ENCODE measurements around the gene SNAPIN. TPM values are rescaled to one million over a fixed set of nuclear protein-coding genes. Genes with fewer than 3 reads are reported as not detected.

The SNAPIN gene, protein sequence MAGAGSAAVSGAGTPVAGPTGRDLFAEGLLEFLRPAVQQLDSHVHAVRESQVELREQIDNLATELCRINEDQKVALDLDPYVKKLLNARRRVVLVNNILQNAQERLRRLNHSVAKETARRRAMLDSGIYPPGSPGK
- total RNA-seq (2022), result 45.0 and 46.8 TPM in 2 replicates
- Bru-seq, nascent RNA, result percentile 69 among the genes with signal in this experiment
- BruChase-seq, experiment 1, labeled RNA remaining after a 6-hour chase, result percentile 87 among the genes with signal in this experiment
- BruChase-seq, experiment 2, labeled RNA remaining after a 2-hour chase, result percentile 83 among the genes with signal in this experiment
- long read RNA-seq, transcript SNAPIN-202 (3 exons, 922 nt), result minor isoform, 6 of 175 reads
- long read RNA-seq, transcript SNAPIN-201 (4 exons, 1,030 nt), result major isoform, 109 of 175 reads
- long read RNA-seq, partial matches to known transcripts, result 0 of 175 reads
- long read RNA-seq, other reads (novel, unspliced or antisense), result 55 of 175 reads

DNA sequence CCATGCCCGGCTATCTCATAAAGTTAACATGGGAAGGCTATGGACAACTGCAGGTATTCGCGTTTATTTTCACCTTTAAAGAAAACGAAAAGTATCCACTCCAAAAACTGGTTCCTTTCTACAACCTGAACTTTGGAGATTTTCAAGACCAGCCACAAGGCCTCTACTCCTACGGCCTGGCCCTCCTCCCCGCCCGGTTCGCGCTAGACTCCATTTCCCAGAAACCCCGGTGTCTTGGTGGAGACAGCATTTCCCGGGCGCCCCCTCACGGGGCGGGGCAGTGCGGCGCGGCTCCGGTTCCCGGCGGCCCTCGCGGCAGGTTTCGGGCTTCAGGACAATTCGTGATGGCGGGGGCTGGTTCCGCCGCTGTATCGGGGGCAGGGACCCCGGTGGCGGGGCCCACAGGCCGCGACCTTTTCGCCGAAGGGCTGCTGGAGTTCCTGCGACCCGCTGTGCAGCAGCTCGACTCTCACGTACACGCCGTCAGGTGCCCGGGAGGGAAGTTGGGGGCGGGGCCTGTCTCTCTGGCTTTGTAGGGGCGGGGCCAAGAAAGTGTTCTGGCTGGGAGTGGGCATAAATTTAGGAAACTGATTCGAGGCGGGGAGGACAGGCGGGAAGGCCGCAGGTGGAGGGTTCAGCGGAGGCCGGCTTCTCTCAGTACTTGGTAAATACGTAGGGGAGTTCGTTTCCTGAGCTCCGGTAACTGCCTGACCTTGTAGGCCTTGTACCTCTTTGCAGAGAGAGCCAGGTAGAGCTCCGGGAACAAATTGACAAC is at the start of gene SNAPIN:
Gene SNAPIN, plus strand, starts transcription at position 304 of the 775 bp plus-strand sequence. Its CDS starts 41 bp downstream, at position 345.
- BruUV-seq (replicated peaks), result no TSS peak
- peaks cover 8% of the 10 kb centered on the region for H3K4me1 Mint-ChIP-seq (ENCODE audit: low read depth, unreplicated experiment)
- CTCF ChIA-PET, result interaction anchor here (0.7 to 1.0 kb wide), 2 partner anchors 31 to 118 kb away, joined by 4 to 5 read pairs; partner anchors contain the start of gene S100A13
- peak; percentile 97 for DNase-seq
- peaks cover 45% of the 10 kb centered on the region for H3K36me3 Mint-ChIP-seq (ENCODE audit: insufficient read depth, unreplicated experiment)
- peak within 1 kb of the TSS; percentile 96 for H3K4me3 Mint-ChIP-seq (ENCODE audit: low read depth, unreplicated experiment)
- peak; percentile 11 for TF ChIP-seq CTCF (IDR thresholded peaks at IDR 0.05; ENCODE audit: unreplicated experiment)
- no peaks in the 10 kb centered on the region for H3K9me3 Mint-ChIP-seq (ENCODE audit: low read depth, unreplicated experiment)
- peak within 1 kb of the TSS; percentile 76 for H3K27ac Mint-ChIP-seq (ENCODE audit: unreplicated experiment)
- intact Hi-C loops (cut with micrococcal nuclease; ENCODE audit: unreplicated experiment), result loop anchor here (1.0 kb wide), 1 partner anchor 86 kb away; no protein-coding TSS in a partner anchor
- H3K27me3 Mint-ChIP-seq (ENCODE audit: unreplicated experiment), result no peaks in the 10 kb centered on the region

DNA sequence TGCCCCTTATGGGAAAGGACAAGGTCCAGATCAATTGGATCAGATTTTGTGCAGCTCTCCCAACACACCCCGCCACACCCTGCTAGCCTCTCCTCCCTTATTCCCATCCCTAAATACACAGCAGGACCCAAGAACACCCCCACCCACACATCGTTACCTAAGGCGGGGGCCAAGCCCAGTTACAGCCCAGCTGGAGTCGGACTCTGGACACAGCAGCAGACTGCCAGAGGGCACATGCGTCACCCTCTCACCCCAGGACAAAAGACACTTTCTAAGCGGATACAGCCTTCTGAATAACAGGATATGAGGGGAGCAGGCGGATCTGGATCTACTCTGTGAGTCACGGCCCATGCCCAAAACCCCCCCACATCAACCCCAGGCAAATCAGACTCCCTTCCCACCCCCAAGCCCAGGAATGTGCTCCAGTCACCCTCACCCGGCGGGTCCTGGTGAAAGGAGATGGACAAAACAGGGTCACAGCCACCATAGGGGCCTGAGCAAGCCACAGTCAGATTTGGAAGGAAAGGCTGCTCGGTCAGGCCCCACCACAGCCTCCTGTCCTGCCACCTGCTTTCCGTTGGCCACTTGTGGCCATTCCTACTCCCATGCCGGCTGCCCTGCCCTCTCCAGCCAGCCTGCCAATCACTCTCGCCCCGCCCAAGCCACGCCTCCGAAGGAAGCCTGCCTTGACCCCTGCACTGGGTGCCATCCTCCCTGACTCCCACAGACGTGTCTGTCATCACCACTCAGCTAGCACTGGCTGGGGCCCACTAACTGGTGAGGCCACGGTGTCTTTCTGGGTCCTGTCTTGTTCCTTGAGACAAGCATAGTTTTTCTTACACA is 49.5 kb upstream of the SNAPIN start:
- H3K36me3 Mint-ChIP-seq (ENCODE audit: insufficient read depth, unreplicated experiment), result peaks cover 82% of the 10 kb centered on the region
- H3K27me3 Mint-ChIP-seq (ENCODE audit: unreplicated experiment), result no peaks in the 10 kb centered on the region
- no peaks in the 10 kb centered on the region for H3K9me3 Mint-ChIP-seq (ENCODE audit: low read depth, unreplicated experiment)
- peak overlapping the region; percentile 71 for H3K27ac Mint-ChIP-seq (ENCODE audit: unreplicated experiment)
- CTCF ChIA-PET, result interaction anchor here (0.6 to 1.5 kb wide), 6 partner anchors 19 to 37 kb away, joined by 3 to 6 read pairs (median 4); partner anchors contain the start of genes CHTOP and S100A13
- peaks cover 53% of the 10 kb centered on the region for H3K4me1 Mint-ChIP-seq (ENCODE audit: low read depth, unreplicated experiment)
- DNase-seq, result peak; percentile 91
- BruUV-seq (replicated peaks), result TSS peak; percentile 77
- intact Hi-C loops (cut with micrococcal nuclease; ENCODE audit: unreplicated experiment), result loop anchor here (2.0 kb wide), 1 partner anchor 36 kb away; no protein-coding TSS in a partner anchor
- H3K4me3 Mint-ChIP-seq (ENCODE audit: low read depth, unreplicated experiment), result peak overlapping the region; percentile 90
- no peak for TF ChIP-seq CTCF (IDR thresholded peaks at IDR 0.05; ENCODE audit: unreplicated experiment)

- no TSS peak for BruUV-seq (replicated peaks)
- CTCF ChIA-PET, result interaction anchor here (1.4 kb wide), 1 partner anchor 21 kb away, joined by 3 read pairs; no protein-coding TSS in a partner anchor
- peaks cover 58% of the 10 kb centered on the region for H3K4me1 Mint-ChIP-seq (ENCODE audit: low read depth, unreplicated experiment)
Observed at GRCh38 chr1:153609585-153609907, 49.0 kb upstream of the SNAPIN start.

More at GRCh38 chr1:153609585-153609907, 49.0 kb upstream of the SNAPIN start:
- Mint-ChIP-seq H3K36me3 (ENCODE audit: insufficient read depth, unreplicated experiment) (peaks cover 87% of the 10 kb centered on the region), H3K27ac (ENCODE audit: unreplicated experiment) (peak overlapping the region; percentile 71), H3K9me3 (ENCODE audit: low read depth, unreplicated experiment) (no peaks in the 10 kb centered on the region), H3K27me3 (ENCODE audit: unreplicated experiment) (no peaks in the 10 kb centered on the region), H3K4me3 (ENCODE audit: low read depth, unreplicated experiment) (peak overlapping the region; percentile 90)
- DNase-seq, result no peak
- TF ChIP-seq CTCF (IDR thresholded peaks at IDR 0.05; ENCODE audit: unreplicated experiment), result no peak
- intact Hi-C loops (cut with micrococcal nuclease; ENCODE audit: unreplicated experiment), result loop anchor here (2.0 kb wide), 1 partner anchor 37 kb away; no protein-coding TSS in a partner anchor
